ENCODE results near the gene GRIN1.

DNA sequence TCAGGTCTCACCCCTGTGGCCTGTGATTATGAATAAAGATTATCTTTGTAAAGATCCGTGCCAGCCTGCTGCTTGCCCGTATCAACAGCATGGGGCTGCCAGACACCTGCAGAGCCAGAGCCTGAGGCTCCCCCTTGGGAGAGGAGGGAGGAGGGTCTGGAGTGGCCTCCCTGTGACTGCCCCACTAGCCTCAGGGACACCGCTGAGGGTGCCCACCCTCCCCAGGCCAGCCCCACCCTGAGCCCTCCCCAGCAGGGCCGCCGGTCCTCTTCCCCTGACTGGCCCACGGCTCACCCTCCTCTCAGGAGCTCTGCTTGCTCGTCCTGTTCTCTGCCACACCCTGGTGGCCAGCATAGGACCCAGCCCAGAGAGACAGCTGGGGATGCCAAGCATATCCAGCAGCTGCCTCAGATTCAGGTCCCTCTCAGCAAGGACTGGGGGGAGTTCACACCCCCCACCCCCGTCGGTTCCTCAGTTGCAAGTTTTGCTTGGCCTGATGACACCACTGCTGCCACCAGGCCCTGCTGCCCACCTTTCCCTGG lies 51.4 kb downstream of the GRIN1 start:
- TF ChIP-seq, protein P1, sequence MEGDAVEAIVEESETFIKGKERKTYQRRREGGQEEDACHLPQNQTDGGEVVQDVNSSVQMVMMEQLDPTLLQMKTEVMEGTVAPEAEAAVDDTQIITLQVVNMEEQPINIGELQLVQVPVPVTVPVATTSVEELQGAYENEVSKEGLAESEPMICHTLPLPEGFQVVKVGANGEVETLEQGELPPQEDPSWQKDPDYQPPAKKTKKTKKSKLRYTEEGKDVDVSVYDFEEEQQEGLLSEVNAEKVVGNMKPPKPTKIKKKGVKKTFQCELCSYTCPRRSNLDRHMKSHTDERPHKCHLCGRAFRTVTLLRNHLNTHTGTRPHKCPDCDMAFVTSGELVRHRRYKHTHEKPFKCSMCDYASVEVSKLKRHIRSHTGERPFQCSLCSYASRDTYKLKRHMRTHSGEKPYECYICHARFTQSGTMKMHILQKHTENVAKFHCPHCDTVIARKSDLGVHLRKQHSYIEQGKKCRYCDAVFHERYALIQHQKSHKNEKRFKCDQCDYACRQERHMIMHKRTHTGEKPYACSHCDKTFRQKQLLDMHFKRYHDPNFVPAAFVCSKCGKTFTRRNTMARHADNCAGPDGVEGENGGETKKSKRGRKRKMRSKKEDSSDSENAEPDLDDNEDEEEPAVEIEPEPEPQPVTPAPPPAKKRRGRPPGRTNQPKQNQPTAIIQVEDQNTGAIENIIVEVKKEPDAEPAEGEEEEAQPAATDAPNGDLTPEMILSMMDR (IDR thresholded peaks at IDR 0.05; ENCODE audit: low read length), result no peak
- no peak for TF ChIP-seq EZH2 (IDR thresholded peaks at IDR 0.05; ENCODE audit: borderline replicate concordance, low read length)

All from OCI-LY1 (cell line).